Measurements from ENCODE around the gene SERPINB12. TPM values are rescaled to one million over a fixed set of nuclear protein-coding genes. Genes with fewer than 3 reads are reported as not detected.

The SERPINB12 gene
- total and polyA plus RNA-seq, 8 donors: not detected

- Histone ChIP-seq H3K4me3 (no peak overlapping the region), H3K27me3 (no peaks in the 10 kb centered on the region), H3K27ac (no peak overlapping the region), H3K4me1 (no peaks in the 10 kb centered on the region), H3K9me3 (peaks cover 0 to 5% (median 0%) of the 10 kb centered on the region in 4 donors), H3K36me3 (no peaks in the 10 kb centered on the region)
- intact Hi-C loops (cut with DNase I; ENCODE audit: low total_unique reads): no loop called here
- TF ChIP-seq EP300 (IDR thresholded peaks at IDR 0.05) (no peak), CTCF (IDR thresholded peaks at IDR 0.05) (no peak), POLR2AphosphoS5 (IDR thresholded peaks at IDR 0.05) (no peak), POLR2A (IDR thresholded peaks at IDR 0.05) (no peak)
- DNase-seq: no peak
- 73 to 83% (median 76%) methylated on average over 14 of the region's 14 CpGs for WGBS, 5 donors
These were observed 54.8 kb downstream of the SERPINB12 start for GRCh38 chr18:63596964-63597363.

GRCh38 chr18:63603355-63603754 is 61.2 kb downstream of the SERPINB12 start:
- Histone ChIP-seq H3K27ac (no peak overlapping the region), H3K9me3 (peaks cover 0 to 5% (median 0%) of the 10 kb centered on the region in 4 donors), H3K4me1 (no peaks in the 10 kb centered on the region), H3K36me3 (no peaks in the 10 kb centered on the region), H3K27me3 (no peaks in the 10 kb centered on the region), H3K4me3 (no peak overlapping the region)
- TF ChIP-seq POLR2A (IDR thresholded peaks at IDR 0.05) (no peak), CTCF (IDR thresholded peaks at IDR 0.05) (no peak), POLR2AphosphoS5 (IDR thresholded peaks at IDR 0.05) (no peak), EP300 (IDR thresholded peaks at IDR 0.05) (no peak)
- no peak for DNase-seq
- WGBS, 5 donors: 49 to 69% (median 59%) methylated on average over 1 of the region's 1 CpG
- intact Hi-C loops (cut with DNase I; ENCODE audit: low total_unique reads): no loop called here

DNA sequence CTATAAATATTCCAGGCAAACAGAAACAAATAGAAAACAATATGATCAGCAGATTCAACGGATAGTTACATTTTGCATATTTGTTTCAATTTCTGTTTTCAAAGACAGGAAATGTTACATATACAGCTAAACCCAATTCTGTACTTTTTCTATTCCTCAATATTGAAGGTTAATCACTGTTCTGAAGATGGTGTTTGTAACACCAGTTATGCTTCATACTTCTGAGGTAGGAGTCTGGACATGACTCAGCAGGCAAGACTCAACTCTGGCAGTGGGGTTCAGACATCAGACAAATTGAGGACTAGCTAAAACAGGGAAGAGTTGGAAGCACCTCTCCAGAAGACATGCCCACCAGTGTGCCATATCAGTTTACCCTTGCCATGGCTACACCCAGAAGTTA is 61.6 kb downstream of the SERPINB12 start:
- Histone ChIP-seq H3K36me3 (no peaks in the 10 kb centered on the region), H3K27me3 (no peaks in the 10 kb centered on the region), H3K9me3 (peaks cover 0 to 5% (median 0%) of the 10 kb centered on the region in 4 donors), H3K27ac (no peak overlapping the region), H3K4me3 (no peak overlapping the region), H3K4me1 (no peaks in the 10 kb centered on the region)
- no peak for DNase-seq
- no peak for TF ChIP-seq EP300 (IDR thresholded peaks at IDR 0.05)
- TF ChIP-seq POLR2A (IDR thresholded peaks at IDR 0.05): no peak
- no peak for TF ChIP-seq POLR2AphosphoS5 (IDR thresholded peaks at IDR 0.05)
- no peak for TF ChIP-seq CTCF (IDR thresholded peaks at IDR 0.05)
- intact Hi-C loops (cut with DNase I; ENCODE audit: low total_unique reads): no loop called here
- WGBS, 5 donors: 0 to 45% (median 2%) methylated on average over 1 of the region's 1 CpG

- intact Hi-C loops (cut with DNase I; ENCODE audit: low total_unique reads): no loop called here
- no peak overlapping the region for H3K27ac ChIP-seq
- no peaks in the 10 kb centered on the region for H3K4me1 ChIP-seq
- H3K4me3 ChIP-seq: no peak overlapping the region
- no peaks in the 10 kb centered on the region for H3K27me3 ChIP-seq
- TF ChIP-seq CTCF (IDR thresholded peaks at IDR 0.05) (no peak), POLR2A (IDR thresholded peaks at IDR 0.05) (no peak), POLR2AphosphoS5 (IDR thresholded peaks at IDR 0.05) (no peak), EP300 (IDR thresholded peaks at IDR 0.05) (no peak)
- no peak for DNase-seq
- H3K9me3 ChIP-seq: peaks cover 0 to 5% (median 0%) of the 10 kb centered on the region in 4 donors
- no peaks in the 10 kb centered on the region for H3K36me3 ChIP-seq
- WGBS, 5 donors: 62 to 72% (median 68%) methylated on average over 4 of the region's 4 CpGs
These were observed 62.8 kb downstream of the SERPINB12 start for GRCh38 chr18:63604791-63605567.

Measured in stomach (tissue), 9 donors.